Ovary (tissue), 9 donors: Measurements from ENCODE around the gene PLEKHJ1. TPM values are rescaled to one million over a fixed set of nuclear protein-coding genes. Genes with fewer than 3 reads are reported as not detected.

Experiments used
- DNase-seq, 5 donors: peaks; one replicate each; pipeline ENCODE4 v3.0.0-alpha.2; 2019 to 2020
- H3K27ac ChIP-seq, 2 donors: fragments of 200-600 bp; one replicate each; pipeline versions ENCODE4 v1.5.1 to v1.8.0; 2019 to 2022
- H3K27me3 ChIP-seq: fragments of 200-600 bp; one replicate; pipeline ENCODE4 v1.8.0; 2022
- H3K36me3 ChIP-seq: fragments of 200-600 bp; sonication (generic); one replicate; pipeline ENCODE4 v1.5.1; 2019
- H3K4me1 ChIP-seq: one replicate; pipeline ENCODE4 v1.8.1; 2013; ENCODE audit warnings: mild to moderate bottlenecking, moderate library complexity; ENCODE audit not compliant: insufficient read depth
- H3K4me3 ChIP-seq: fragments of 200-600 bp; sonication (generic); one replicate; pipeline ENCODE4 v1.5.1; 2017
- H3K9me3 ChIP-seq, 2 donors: fragments of 200-600 bp in 1 of 2; sonication (generic) in 1 of 2; one replicate each; pipeline versions ENCODE4 v1.5.1 to v1.8.1; 2013 to 2019; ENCODE audit warnings: mild to moderate bottlenecking in 1 of 2, moderate library complexity in 1 of 2
- CTCF ChIP-seq, 3 donors: fragments of 450-650 bp in 2 of 3; fragments of 200-600 bp in 1 of 3; IDR thresholded peaks; one replicate each; pipeline versions ENCODE4 v1.5.1 to v1.8.0; 2016 to 2022; ENCODE audit warnings: antibody characterized with exemption in 3 of 3, mild to moderate bottlenecking in 1 of 3
- EP300 ChIP-seq: sonication (generic); formaldehyde crosslinking; IDR thresholded peaks from one replicate; pipeline ENCODE4 v1.6.1; 2017; ENCODE audit warnings: antibody characterized with exemption
- POLR2A ChIP-seq: fragments of 450-650 bp; IDR thresholded peaks from one replicate; pipeline ENCODE4 v1.6.1; 2017; ENCODE audit warnings: antibody characterized with exemption, mild to moderate bottlenecking, moderate library complexity
- WGBS, 3 donors: extraction: QIAGEN DNeasy Blood & Tissue Kit in 1 of 3; methylation state at CpG; one replicate each; pipeline versions ENCODE4 v1.1.5 to v1.1.7; 2013 to 2017; 5-methylcytosine and 5-hydroxymethylcytosine counted together
- intact Hi-C, 4 donors: fragments of 100-400 bp; cut with DNase I; formaldehyde crosslinking; loops; one replicate each; pipeline versions ENCODE4 v1.11.0 to v1.15.1; 2022 to 2023
- polyA plus RNA-seq, 2 donors: library from polyadenylated mRNA; stranded (reverse); fragments of 200-250 nt in 1 of 2; fragments of 350-450 nt in 1 of 2; fragmentation: Illumina TruSeq in 1 of 2; extraction: RNeasy Lipid Tissue Mini Kit (QIAGEN cat#74804) in 1 of 2; gene quantifications; one replicate each; pipeline ENCODE4 v1.2.3, GENCODE V29; 2013 to 2014
- total RNA-seq, 7 donors: library from RNA; depleted of rRNA in 2 of 7; stranded (reverse); fragments of >200 nt in 2 of 7; fragmentation: NEBNext Ultra II Directional in 3 of 7; extraction: Animal tissue kit (Norgen Biotek cat#: 25700) in 3 of 7; gene quantifications; one replicate each; pipeline versions ENCODE4 v1.1.0 to v1.2.4, GENCODE V29; 2016 to 2023
- donor health status: DM: no; HTN: no; CAD: no; lungs with moderate emphysema.
- donor health status: DM: no; HTN: no; CAD: no.
- donor health status: Bipolar disorder and iron deficiency.
- donor health status: DM: yes; HTN: yes; CAD: no.
- donor health status: DM: no; HTN: no; CAD: no.
- donor health status: DM: yes; HTN: yes; CAD: no.

Gene PLEKHJ1
- total and polyA plus RNA-seq, 9 donors = 17.1 to 57.9 (median 46.8) TPM

DNA sequence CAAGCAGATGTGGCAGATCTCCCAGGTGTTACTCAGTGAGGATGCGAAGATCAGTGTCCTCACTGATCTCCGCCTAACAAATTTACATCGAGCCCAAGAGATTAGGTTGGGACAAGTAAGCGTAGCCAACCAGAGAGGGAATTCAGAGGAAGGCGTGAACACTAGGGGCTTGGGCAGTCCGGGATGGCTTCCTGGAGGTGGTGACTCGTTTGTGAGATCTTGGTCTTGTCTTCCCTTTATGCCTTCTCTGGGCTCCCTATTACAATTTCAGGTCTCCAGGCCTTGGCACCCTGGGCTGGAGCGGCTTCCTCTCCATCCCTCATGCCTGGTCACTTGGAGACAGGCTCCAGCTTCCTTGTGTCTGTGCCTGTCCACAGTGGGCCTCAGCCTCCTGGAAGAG, 6.7 kb upstream of the PLEKHJ1 start:
- no peaks in the 10 kb centered on the region for H3K36me3 ChIP-seq
- H3K27me3 ChIP-seq = no peaks in the 10 kb centered on the region
- H3K9me3 ChIP-seq = no peaks in the 10 kb centered on the region
- no peak for DNase-seq
- intact Hi-C loops = loop anchor here in 1 of 4 donors (10.0 kb wide), 1 partner anchor 372 kb away; no protein-coding TSS in a partner anchor
- no peak overlapping the region for H3K27ac ChIP-seq
- H3K4me3 ChIP-seq = no peak overlapping the region
- no peak for TF ChIP-seq EP300
- no peak for TF ChIP-seq POLR2A
- no peak for TF ChIP-seq CTCF (IDR thresholded peaks at IDR 0.05)
- 87 to 91% (median 89%) methylated on average over 8 of the region's 8 CpGs for WGBS, 3 donors
- peaks cover 19% of the 10 kb centered on the region for H3K4me1 ChIP-seq

- no peak overlapping the region for H3K27ac ChIP-seq
- no peaks in the 10 kb centered on the region for H3K27me3 ChIP-seq
- TF ChIP-seq CTCF (IDR thresholded peaks at IDR 0.05) (no peak), EP300 (no peak), POLR2A (no peak)
- H3K4me1 ChIP-seq = peaks cover 25% of the 10 kb centered on the region
- H3K36me3 ChIP-seq = no peaks in the 10 kb centered on the region
- 85 to 89% (median 88%) methylated on average over 12 of the region's 12 CpGs for WGBS, 3 donors
- no peak overlapping the region for H3K4me3 ChIP-seq
- intact Hi-C loops = loop anchor here in 1 of 4 donors (10.0 kb wide), 1 partner anchor 373 kb away; no protein-coding TSS in a partner anchor
- no peak for DNase-seq
- H3K9me3 ChIP-seq = no peaks in the 10 kb centered on the region
These were observed 6.0 kb upstream of the PLEKHJ1 start for GRCh38 chr19:2242092-2242537.

DNA sequence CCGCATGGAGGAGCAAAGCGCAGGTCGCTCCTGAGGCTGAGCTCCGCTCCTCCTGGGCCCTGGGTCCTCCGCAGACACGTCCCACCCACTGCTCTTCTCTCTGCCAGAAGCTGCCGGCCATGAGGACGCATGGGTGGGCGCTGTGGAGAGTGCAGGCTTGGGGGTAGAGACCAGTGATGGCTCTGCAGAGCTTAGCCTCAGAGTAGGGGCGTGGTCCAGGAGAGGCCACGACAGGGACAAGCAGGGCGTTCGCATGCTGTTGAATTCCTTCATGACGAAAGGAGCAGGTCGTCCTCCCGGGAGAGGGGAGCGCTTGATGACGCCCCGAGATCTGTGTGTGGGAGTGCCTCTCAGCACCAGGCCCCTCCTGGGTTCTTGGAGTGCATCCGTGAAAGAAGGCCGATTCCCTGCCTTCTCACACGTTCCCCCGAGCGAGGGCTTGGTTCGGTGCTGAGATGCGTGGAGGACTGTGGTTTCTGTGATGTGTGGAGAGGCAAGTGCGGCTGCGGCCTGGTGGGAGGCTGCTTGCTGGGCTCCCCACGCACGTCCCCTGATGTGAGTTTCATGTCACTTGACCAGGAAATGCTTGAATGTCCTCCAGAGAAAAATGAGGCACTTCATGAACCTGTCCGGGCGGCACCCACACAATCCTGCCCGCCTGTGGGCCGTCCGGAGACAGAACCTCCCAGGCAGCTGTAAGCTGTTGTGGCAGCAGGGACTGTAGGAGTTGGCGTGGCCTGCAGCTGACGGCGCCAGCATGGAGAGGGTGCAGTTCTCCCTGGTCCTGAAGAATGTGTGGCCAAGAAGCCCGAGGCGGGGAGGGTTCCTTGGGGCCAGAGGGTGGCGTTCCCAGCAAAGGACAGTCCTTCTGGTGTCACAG, 5.0 kb upstream of the PLEKHJ1 start:
- WGBS, 3 donors = 50 to 63% (median 59%) methylated on average over 41 of the region's 41 CpGs
- peaks cover 25% of the 10 kb centered on the region for H3K4me1 ChIP-seq
- no peak for DNase-seq
- no peaks in the 10 kb centered on the region for H3K27me3 ChIP-seq
- H3K27ac ChIP-seq = no peak overlapping the region
- TF ChIP-seq POLR2A = no peak
- TF ChIP-seq CTCF (IDR thresholded peaks at IDR 0.05) = no peak
- no peak for TF ChIP-seq EP300
- H3K9me3 ChIP-seq = no peaks in the 10 kb centered on the region
- no peaks in the 10 kb centered on the region for H3K36me3 ChIP-seq
- intact Hi-C loops = loop anchor here in 1 of 4 donors (10.0 kb wide), 1 partner anchor 374 kb away; no protein-coding TSS in a partner anchor
- no peak overlapping the region for H3K4me3 ChIP-seq

- WGBS, 3 donors = 13 to 20% (median 14%) methylated on average over 34 of the region's 34 CpGs
- peaks cover 26% of the 10 kb centered on the region for H3K4me1 ChIP-seq
- TF ChIP-seq EP300 (no peak), POLR2A (no peak), CTCF (IDR thresholded peaks at IDR 0.05) (no peak)
- H3K9me3 ChIP-seq = no peaks in the 10 kb centered on the region
- DNase-seq = no peak
- H3K4me3 ChIP-seq = peak overlapping the region; percentile 34
- H3K27ac ChIP-seq = peak overlapping the region in 1 of 2 donors; percentile 33
- no peaks in the 10 kb centered on the region for H3K36me3 ChIP-seq
- H3K27me3 ChIP-seq = no peaks in the 10 kb centered on the region
- intact Hi-C loops = loop anchor here in 3 of 4 donors (5.0 to 10.0 kb wide), 4 partner anchors 32 to 375 kb away; partner anchors contain the start of gene DOT1L (in 1 of the 3)
These were observed 3.9 kb upstream of the PLEKHJ1 start for GRCh38 chr19:2239771-2240770.
